Measurements from ENCODE around the gene CELSR2.
A peak's percentile ranks its signal among the peaks of the same experiment; 100 is the strongest.

DNA sequence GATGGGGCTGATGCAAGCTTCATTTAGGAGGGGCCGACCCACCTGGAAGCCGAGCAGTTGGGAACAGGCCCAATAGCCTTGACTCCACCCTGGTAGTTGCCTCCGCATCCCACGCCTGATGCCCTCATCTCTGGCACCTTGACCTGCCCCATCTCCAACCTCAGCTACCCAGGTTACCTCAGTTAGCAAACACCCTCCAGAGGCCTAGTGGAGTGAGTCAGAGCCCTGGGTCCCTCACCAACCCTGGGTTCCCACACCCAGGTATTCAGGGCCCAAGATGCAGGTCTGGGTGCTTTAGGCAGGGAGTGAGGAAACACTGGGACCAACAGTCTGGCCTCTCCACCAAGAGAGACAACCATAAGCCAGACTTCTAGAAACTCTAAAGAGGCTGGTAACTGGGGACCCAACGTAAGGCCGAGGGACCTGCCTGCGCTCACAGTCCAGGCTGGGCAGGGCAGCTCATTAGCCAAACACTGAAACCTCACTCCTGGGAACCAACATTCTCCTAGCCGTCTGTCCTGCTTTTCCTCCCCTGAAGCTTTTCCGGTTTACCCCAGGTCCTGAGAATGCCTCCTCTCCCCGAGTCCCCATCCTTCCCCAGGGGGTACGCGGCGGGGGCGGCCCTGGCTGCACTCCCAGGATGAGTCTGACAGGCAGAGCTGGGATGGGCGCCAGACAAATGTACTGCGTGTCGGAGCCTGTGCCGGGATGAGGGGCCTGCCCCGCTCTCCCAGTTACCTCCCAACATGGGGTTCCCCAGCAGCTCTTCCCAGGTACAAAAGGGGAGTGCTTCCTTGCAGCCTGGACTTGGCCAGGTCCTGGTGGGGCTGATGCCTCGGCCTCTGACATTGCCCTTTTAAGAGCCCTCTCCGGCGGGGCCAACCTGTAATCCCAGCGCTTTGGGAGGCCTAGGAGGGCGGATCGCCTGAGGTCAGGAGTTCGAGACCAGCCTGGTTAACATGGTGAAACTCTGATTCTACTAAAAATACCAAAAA, 8.9 kb upstream of the CELSR2 start:
- TF ChIP-seq, protein P1, sequence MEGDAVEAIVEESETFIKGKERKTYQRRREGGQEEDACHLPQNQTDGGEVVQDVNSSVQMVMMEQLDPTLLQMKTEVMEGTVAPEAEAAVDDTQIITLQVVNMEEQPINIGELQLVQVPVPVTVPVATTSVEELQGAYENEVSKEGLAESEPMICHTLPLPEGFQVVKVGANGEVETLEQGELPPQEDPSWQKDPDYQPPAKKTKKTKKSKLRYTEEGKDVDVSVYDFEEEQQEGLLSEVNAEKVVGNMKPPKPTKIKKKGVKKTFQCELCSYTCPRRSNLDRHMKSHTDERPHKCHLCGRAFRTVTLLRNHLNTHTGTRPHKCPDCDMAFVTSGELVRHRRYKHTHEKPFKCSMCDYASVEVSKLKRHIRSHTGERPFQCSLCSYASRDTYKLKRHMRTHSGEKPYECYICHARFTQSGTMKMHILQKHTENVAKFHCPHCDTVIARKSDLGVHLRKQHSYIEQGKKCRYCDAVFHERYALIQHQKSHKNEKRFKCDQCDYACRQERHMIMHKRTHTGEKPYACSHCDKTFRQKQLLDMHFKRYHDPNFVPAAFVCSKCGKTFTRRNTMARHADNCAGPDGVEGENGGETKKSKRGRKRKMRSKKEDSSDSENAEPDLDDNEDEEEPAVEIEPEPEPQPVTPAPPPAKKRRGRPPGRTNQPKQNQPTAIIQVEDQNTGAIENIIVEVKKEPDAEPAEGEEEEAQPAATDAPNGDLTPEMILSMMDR (conservative IDR thresholded peaks at IDR 0.05; ENCODE audit: low read depth in 2 of 2): no peak
- TF ChIP-seq, protein P2, sequence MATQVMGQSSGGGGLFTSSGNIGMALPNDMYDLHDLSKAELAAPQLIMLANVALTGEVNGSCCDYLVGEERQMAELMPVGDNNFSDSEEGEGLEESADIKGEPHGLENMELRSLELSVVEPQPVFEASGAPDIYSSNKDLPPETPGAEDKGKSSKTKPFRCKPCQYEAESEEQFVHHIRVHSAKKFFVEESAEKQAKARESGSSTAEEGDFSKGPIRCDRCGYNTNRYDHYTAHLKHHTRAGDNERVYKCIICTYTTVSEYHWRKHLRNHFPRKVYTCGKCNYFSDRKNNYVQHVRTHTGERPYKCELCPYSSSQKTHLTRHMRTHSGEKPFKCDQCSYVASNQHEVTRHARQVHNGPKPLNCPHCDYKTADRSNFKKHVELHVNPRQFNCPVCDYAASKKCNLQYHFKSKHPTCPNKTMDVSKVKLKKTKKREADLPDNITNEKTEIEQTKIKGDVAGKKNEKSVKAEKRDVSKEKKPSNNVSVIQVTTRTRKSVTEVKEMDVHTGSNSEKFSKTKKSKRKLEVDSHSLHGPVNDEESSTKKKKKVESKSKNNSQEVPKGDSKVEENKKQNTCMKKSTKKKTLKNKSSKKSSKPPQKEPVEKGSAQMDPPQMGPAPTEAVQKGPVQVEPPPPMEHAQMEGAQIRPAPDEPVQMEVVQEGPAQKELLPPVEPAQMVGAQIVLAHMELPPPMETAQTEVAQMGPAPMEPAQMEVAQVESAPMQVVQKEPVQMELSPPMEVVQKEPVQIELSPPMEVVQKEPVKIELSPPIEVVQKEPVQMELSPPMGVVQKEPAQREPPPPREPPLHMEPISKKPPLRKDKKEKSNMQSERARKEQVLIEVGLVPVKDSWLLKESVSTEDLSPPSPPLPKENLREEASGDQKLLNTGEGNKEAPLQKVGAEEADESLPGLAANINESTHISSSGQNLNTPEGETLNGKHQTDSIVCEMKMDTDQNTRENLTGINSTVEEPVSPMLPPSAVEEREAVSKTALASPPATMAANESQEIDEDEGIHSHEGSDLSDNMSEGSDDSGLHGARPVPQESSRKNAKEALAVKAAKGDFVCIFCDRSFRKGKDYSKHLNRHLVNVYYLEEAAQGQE (IDR thresholded peaks at IDR 0.05; ENCODE audit: unreplicated experiment): no peak
- peak; percentile 71; the same call in 1 of the 2 replicates for TF ChIP-seq POLR2AphosphoS5 (IDR thresholded peaks at IDR 0.05; ENCODE audit: low read depth)
